Lung microvascular endothelial cell (primary cell): ENCODE results near the gene BEND6. TPM values are rescaled to one million over a fixed set of nuclear protein-coding genes. Genes with fewer than 3 reads are reported as not detected.
A peak's percentile ranks its signal among the peaks of the same experiment; 100 is the strongest.
"Not testable (repeated sequence)": the region's sequence is repeated elsewhere in the genome, so short reads cannot be mapped to it uniquely, and the experiment has no call there.

Experiments
- DNase-seq, 2 donors: peaks; one replicate each; pipeline versions ENCODE4 v3.0.0 to v3.0.0-alpha.2; 2010; ENCODE audit warnings: low read depth in 2 of 2
- total RNA-seq: library from RNA; depleted of rRNA; stranded (reverse); fragments of >200 nt; gene quantifications from 2 replicates; pipeline ENCODE4 v1.2.1, GENCODE V29; 2014

BEND6 gene
- total RNA-seq, 1 donor from 2014 or later = not detected

DNA sequence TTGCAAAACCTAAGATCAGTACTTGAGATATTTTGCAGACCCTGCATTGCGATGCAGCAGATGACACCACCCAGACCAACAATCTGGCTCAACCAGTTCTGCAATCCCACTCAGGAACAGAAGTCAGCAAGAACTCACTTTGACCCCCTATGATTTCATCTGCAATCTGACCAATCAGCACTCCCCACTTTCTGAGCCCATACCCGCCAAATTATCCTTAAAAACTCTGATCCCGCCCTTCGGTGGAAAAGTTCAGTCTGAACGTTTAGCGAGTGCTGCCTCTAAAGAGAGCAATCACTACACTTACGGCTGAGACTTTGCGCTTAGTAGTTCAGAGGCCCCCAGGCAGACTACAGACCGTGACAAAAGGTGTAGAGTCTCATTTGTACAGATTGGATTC, 74.3 kb downstream of the BEND6 start:
- no peak for DNase-seq

DNA sequence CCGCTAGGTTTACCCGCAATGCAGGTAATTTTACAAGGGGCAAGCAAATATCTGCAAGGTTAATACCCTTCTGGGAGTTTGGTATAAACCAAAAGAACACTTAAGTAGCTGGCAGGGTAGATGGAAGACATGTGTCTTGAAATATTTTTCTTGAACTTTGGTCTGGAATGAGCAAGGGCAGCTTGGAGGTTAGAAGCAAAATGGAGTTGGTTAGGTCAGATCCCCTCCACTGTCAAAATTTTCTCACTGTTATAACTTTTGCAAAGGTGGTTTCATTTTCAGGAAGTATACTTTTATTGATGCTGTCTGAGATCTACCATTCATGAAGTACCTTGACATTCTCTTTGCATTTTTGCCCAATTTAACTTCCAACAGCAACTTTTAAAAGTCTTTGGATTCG, 78.3 kb downstream of the BEND6 start:
- no peak for DNase-seq

DNA sequence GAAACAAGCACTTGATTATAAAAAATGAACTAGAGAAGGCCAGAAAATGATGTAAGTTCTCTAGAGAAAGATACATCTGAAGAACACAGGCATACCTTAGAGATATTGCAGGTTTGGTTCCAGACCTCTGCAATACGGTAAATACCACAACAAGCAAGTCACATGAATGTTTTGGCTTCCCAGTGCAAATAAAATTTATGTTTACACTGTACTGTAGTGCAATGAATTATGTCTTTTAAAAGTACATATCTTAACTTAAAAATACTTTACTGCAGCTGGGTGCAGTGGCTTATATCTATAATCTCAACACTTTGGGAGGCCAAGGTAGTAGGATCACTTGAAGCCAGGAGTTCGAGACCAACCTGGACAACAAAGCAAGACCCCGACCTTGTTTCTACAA, 80.6 kb downstream of the BEND6 start:
- DNase-seq = no peak

DNA sequence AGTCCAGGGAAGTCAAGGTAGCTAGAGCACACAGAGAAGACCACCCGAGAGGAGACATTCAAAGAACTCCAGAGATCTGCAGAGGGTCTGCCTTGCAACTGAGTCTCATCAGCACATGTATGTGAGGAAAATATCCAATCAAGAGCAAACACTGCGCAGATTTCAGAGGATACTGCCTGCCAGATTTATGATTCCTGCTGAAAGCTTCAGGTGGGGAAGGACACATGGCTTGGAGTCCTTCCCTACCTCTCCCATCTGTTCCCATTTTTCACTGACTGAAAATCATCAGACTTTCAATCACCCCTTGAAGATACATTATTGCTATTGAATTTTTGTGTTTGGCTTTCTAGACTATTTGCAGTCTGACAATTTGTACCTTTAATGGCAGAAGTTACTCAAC, 84.0 kb downstream of the BEND6 start:
- DNase-seq = no peak

DNA sequence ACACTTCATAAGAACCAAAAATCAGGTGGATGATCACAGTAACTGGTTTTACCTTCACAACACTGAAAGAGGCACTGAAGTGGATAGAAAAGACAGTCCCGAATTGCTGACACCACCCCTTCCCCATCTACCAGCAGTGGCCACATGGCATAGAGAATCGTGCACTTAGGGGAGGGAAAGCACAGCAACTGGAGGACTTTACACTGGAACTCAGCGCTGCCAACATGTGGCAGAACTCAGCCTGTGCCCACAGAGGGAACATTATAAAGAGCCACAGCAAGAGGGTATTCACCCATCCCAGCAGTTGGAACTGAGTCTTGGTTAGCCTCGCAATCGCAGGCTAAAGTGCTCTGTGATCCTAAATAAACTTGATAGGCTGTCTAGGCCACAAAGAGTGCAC, 85.1 kb downstream of the BEND6 start:
- peak; percentile 4 for DNase-seq

DNA sequence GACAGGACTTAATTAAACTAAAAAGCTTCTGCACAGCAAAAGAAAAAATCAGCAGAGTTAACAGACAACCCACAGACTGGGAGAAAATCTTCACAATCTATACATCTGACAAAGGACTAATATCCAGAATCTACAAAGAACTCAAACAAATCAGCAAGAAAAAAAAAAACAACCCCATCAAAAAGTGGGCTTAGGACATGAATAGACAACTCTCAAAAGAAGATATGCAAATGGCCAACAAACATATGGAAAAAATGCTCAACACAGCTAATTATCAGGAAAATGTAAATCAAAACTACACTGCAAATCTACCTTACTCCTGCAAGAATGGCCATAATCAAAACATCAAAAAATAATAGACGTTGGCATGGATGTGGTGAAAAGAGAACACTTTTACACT, 89.2 kb downstream of the BEND6 start:
- DNase-seq = not testable (repeated sequence)

DNA sequence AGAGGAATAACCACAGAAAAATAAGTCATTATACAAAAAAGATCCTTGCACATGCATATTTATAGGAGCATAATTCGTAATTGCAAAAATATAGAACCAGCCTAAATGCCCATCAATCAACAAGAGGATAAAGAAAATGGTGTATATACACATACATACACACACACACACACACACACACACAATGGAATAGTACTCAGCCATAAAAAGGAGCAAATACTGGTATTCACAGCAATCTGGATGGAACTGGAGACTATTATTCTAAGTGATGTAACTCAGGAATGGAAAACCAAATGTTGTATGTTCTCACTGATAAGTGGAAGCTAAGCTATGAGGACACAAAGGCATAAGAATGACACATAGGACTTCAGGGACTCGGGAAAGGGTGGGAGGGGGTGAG, 89.7 kb downstream of the BEND6 start:
- no peak for DNase-seq

DNA sequence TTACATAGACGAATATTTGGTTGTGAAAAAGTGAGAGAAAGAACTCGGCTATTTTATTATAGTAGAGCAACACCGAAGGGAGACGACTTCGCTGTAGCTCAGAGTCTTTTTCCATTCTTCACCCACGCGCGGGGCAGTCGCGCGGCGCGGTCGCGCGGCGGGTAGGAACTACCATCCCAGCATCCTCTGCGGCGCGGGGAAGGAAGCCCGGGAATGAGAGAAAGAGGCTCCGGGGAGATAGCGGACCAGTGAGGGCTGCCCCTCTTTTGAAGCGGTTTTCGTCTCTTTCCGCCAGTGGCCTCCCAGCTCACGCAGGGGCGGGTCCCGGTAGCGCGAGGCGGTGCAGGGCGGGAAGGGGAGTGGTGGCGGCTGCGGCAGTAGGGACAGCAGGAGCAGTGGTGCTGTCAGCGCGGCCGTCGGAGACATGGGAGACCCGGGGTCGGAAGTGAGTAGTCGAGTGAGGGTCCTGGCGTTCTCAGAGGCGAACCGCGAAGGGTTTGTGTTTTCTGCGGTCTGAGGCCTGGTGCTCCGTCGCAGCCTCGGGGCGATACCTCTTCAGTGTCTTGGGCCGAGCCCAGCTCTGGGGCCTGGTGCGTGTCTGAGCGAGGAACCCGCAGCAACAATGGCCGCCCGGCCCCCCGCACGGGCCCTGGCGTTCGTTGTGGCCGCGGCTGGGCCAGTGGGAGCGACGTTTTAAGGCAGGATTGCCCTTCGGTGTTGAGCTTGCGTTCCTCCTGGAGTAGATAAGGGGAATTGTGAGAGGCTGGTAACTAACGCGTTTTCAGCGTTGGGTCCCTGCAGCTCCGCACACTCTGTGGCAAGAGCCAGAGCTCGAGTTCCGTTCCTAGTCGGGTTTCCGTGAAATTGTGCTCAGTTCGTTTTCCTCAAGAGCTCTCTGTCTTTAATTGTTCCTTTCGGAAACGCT, 91.7 kb downstream of the BEND6 start, which contains the start of gene KIAA1586:
Gene KIAA1586, plus strand, starts transcription at position 362 of the 925 bp plus-strand sequence. Its CDS starts 63 bp downstream, at position 425.
- peak; percentile 88 to 93 for DNase-seq

DNA sequence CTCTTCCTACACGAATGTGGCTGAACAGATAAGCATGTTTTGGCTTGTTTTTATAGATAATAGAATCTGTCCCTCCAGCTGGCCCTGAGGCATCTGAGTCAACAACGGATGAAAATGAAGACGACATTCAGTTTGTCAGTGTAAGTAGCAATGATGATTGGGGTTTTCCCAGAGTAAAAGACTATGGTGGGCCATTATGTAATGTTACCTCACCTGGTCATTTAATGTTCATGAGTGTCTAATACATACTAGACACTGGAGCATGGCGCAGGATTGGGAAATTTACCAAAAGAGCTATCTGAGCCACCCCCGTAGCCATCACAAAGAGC, 92.3 kb downstream of the BEND6 start:
- not testable (repeated sequence) for DNase-seq

DNA sequence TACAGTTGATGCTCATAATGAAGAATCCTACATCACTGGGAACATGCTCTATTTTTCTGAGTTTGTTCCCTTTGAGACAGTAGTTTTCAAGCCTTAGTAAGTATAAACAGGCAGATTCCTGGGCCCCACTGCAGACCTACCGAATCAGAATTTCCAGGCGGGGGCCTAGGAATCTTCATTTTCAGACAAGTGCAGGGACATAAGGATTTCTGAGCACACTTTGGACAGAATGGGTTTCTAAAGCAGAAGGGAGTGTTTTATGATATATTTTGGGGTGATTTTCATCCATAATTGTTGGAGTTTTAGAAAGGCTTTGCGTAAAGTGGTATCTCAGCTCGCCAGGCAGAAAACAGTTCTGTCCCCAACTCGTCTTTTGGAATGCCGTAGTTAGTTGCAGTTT, 93.0 kb downstream of the BEND6 start:
- DNase-seq = not testable (repeated sequence)

DNA sequence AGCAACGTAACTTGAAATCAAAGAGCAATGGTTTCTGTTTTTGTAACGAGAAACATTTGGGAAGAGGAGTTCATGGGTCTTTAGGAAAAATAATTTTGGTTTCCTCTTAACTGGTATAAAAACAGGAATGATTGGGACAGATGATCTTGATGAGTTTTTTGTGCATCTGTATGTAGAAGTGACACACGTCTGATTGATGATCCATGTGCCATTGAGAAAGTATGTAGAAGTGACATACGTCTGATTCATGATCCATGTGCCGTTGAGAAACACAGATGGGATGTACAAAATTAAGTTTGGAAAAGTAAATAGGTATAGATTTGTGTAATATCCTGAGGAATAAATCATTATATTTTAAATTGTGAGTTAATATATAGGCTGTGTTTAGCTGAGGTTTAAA, 93.7 kb downstream of the BEND6 start:
- DNase-seq = no peak

DNA sequence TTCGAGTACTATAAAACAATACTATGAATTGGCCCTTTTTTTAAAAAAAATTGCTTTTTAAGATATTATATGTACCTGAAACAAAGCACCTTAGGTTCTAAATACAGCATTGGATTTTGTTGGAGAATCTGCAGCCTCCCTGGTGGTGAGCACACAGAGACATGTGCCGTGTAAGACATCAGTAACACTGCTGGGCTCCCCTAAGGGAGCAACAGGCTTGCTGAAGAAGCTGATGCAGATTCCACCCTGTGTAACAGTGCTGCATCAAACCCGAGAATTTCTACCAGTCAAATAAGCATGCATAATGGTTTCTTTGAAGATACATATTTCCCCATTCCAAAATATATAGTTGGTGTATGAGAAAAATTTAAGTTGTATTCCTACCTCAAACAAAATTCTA, 108.9 kb downstream of the BEND6 start:
- DNase-seq = no peak

DNA sequence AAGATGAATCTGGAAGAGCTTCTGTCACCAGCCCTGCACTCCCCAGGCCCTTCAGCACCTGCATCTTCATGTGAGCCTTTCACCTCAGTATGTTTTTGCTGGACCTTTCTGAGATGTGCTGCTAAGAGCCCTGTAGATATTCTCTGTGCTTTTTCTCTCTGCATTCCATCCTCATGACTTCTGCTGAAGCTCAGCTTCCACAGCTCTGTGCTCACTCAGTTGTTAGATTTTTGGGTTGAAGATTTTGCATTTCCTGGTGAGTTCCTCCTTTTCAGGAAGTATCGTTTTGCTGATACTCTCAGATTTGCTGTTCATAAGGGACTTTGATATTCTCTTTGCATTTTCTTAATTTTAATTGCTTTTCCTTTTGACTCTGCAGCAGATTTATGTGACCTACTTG, 109.9 kb downstream of the BEND6 start:
- no peak for DNase-seq

DNA sequence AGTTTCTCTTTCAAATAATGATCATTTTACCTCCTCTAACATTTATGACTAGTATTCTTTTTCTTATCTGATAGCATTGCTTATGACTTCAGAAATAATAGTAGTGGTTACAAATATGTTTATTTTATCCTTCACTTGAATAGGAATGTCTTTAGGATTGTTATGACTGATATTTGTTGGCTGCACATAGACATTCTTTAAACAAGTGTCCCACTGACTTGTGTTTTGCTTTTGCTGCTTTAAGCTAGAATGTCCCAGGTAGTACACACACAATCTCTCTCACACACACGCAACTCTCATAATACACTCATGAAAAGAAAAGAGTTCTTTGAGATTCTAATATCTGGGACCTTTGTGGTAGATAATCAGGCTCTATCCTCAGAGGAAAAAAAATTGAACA, 113.2 kb downstream of the BEND6 start:
- no peak for DNase-seq

DNA sequence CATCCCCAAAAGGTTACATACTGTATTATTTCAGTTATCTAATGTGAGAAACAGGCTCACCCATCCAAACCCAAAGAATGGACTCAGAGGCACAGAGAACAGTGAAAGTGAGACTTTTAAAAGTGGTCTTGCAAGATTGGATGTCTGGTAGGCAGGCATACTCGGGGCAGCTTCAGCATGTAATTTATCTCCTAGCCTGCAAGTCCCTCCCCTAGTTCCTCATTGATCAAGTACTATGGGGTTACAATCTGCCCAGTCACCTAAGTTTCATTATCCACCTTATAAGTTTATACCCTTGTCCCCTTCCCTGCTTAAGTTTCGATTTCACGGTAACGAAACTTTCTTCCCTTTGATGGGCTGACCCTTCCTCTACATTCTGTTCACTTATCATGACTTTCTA, 114.3 kb downstream of the BEND6 start:
- no peak for DNase-seq

DNA sequence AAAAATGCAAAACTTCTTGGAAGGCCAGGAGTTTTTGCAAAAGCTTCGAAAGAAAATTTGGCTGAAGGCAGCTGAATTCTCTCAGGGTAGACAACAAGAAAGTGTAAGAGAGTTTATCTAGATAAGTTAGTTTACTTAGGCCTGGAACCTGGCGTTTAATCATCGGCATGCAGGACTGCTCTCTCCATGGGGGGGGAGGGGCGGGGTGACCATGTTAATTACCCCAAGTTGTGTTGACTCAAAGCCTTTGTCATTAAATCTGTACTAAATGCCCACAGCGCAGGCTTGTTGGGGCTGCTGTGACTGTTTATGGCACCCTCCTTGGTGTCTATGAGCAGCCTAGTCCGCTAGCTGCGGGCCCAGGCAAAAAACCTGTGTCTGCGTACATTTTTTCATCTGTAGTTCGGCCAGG, 115.0 kb downstream of the BEND6 start:
- DNase-seq = no peak

DNA sequence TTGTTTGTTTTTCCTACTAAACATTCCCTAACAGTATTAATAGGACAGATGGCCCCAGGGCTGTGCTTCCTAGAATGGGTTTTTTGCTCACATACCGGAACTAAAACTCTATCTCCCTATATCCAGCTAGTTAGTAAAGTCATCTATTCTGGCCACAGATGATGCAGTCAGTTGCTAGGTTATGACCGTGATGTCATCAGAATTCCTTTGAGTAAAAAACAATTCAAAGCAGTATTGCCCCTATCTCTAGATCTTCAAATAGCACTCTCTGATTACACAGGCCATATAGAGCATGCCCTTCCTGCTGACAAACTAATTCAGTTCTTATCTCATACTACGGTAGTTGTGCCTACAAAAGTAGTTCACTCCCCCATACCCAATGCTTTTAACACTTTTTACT, 117.2 kb downstream of the BEND6 start:
- DNase-seq = no peak

DNA sequence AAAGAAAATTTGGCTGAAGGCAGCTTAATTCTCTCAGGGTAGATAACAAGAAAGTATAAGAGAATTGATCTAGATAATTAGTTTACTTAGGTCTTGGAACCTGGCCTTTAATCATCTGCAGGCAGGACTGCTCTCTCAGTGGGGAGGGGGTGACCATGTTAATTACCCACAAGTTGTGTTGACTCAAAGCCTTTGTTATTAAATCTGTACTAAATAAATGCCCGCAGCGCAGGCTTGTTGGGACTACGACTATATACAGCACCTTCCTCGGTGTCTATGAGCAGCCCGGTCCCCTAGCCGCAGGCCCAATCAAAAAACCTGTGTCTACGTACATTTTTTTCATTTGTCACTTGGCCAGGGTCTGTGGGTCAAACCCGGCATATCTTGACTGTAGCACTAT, 119.5 kb downstream of the BEND6 start:
- DNase-seq = no peak

DNA sequence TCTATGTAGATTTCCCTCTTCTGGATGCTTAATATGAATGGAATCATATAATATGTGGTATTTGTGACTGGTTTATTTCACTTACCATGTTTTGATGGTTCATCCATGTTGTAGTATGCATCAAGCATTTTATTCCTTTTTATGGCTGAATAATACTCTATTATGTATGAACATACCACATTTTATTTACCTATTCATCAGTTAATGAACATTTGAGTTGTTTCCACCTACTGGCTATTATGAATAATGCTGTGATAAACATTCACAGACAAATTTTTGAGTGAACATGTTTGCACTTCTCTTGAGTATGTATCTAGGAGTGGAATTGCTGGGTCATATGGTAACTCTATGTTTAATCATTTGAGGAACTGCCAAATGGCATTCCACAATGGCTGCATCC, 120.2 kb downstream of the BEND6 start:
- DNase-seq = no peak
